Mucosa of rectum (tissue), 2 donors: ENCODE results near the gene ACSS3.
"Not testable (repeated sequence)": the region's sequence is repeated elsewhere in the genome, so short reads cannot be mapped to it uniquely, and the experiment has no call there.

Experiments used
- H3K27ac ChIP-seq, 2 donors: one replicate each; pipeline ENCODE4 v1.7.0; 2013; ENCODE audit warnings: inconsistent platforms in 2 of 2, low read depth in 2 of 2, low read length in 2 of 2
- H3K27me3 ChIP-seq, 2 donors: one replicate each; pipeline ENCODE4 v1.7.0; 2013; ENCODE audit warnings: low read length in 2 of 2; ENCODE audit not compliant: control insufficient read depth in 2 of 2, insufficient read depth in 2 of 2
- H3K36me3 ChIP-seq, 2 donors: one replicate each; pipeline ENCODE4 v1.7.0; 2013; ENCODE audit warnings: low read length in 2 of 2; ENCODE audit not compliant: control insufficient read depth in 2 of 2, insufficient read depth in 2 of 2
- H3K4me1 ChIP-seq, 2 donors: one replicate each; pipeline ENCODE4 v1.7.0; 2013; ENCODE audit warnings: low read length in 2 of 2, mild to moderate bottlenecking in 1 of 2; ENCODE audit not compliant: control insufficient read depth in 2 of 2, insufficient read depth in 2 of 2
- H3K4me3 ChIP-seq, 2 donors: one replicate each; pipeline ENCODE4 v1.7.0; 2013; ENCODE audit warnings: low read length in 2 of 2
- H3K9ac ChIP-seq, 2 donors: one replicate each; pipeline ENCODE4 v1.7.0; 2013; ENCODE audit warnings: low read length in 2 of 2, low read depth in 1 of 2, mild to moderate bottlenecking in 1 of 2
- H3K9me3 ChIP-seq, 2 donors: one replicate each; pipeline ENCODE4 v1.7.0; 2013; ENCODE audit warnings: low read length in 2 of 2; ENCODE audit not compliant: control insufficient read depth in 2 of 2
- donor health status: healthy.
- donor health status: Normal muscosa, but diverticular disease.

ACSS3 gene

DNA sequence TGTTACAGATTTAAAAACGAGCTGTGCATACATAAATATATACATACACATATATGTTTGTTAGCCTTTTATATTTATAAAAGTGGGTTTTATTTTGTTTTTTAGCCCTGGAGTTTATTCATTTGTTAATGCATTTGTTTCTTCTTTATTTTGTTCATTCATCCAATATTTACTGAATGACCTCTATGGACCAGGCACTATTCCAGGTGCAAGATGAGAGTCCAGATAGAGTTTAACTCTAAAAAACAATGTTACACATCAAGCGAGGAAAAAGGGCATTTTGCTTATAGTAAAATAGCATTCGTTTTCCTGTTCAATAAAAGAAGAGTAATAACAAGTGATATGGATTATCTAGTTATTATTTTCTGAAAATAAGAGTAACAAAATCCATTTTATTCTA lies 14.2 kb downstream of the ACSS3 start:
- no peak overlapping the region for H3K27ac ChIP-seq
- H3K4me3 ChIP-seq = no peak overlapping the region
- H3K9ac ChIP-seq = no peak overlapping the region
- no peaks in the 10 kb centered on the region for H3K27me3 ChIP-seq
- H3K4me1 ChIP-seq = no peaks in the 10 kb centered on the region
- H3K36me3 ChIP-seq = no peaks in the 10 kb centered on the region
- no peaks in the 10 kb centered on the region for H3K9me3 ChIP-seq

- no peak overlapping the region for H3K27ac ChIP-seq
- no peak overlapping the region for H3K9ac ChIP-seq
- no peaks in the 10 kb centered on the region for H3K27me3 ChIP-seq
- no peaks in the 10 kb centered on the region for H3K36me3 ChIP-seq
- H3K4me3 ChIP-seq = no peak overlapping the region
- H3K4me1 ChIP-seq = no peaks in the 10 kb centered on the region
- H3K9me3 ChIP-seq = no peaks in the 10 kb centered on the region
Observed at GRCh38 chr12:81094718-81095360, 17.0 kb downstream of the ACSS3 start.

DNA sequence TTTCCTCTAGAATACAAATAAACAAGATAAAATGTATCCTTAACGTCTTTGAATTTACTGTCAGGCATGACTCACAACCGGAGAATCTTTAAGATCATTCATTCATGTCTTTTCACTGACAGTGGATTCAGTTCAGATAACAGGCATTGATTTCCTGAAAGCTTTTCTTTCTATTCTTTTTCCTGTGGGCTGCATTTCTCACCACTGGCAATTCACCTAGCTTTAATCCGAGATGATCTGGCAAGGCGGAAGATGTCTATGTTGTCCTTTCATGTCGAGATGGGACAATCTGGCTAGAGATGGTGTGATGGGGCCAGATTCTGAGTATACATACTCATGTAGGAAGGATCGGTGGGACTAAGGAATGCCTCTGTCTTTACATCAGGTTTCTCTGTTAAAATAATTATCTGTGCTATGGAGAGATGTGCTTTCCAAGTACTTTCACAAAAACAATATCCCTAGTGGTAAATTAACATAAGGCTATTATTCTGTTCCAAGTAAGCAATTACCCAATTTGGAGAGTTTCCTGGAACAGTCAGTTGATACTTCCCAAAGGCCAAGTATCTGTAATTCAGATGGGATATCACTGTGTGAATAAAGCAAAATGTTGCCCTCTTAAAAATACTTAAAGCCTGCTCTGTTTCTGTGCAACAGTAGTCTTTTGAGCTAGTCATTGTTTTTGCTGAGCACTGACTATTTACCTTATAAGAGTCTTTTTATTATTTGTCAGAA lies 17.8 kb downstream of the ACSS3 start:
- H3K4me3 ChIP-seq = no peak overlapping the region
- no peaks in the 10 kb centered on the region for H3K36me3 ChIP-seq
- no peak overlapping the region for H3K9ac ChIP-seq
- H3K4me1 ChIP-seq = no peaks in the 10 kb centered on the region
- H3K27ac ChIP-seq = no peak overlapping the region
- no peaks in the 10 kb centered on the region for H3K27me3 ChIP-seq
- no peaks in the 10 kb centered on the region for H3K9me3 ChIP-seq

- H3K36me3 ChIP-seq = no peaks in the 10 kb centered on the region
- H3K9ac ChIP-seq = no peak overlapping the region
- H3K27me3 ChIP-seq = no peaks in the 10 kb centered on the region
- H3K4me3 ChIP-seq = no peak overlapping the region
- no peak overlapping the region for H3K27ac ChIP-seq
- H3K9me3 ChIP-seq = no peaks in the 10 kb centered on the region
- H3K4me1 ChIP-seq = no peaks in the 10 kb centered on the region
Observed at GRCh38 chr12:81105687-81106086, 27.8 kb downstream of the ACSS3 start.

- no peaks in the 10 kb centered on the region for H3K9me3 ChIP-seq
- H3K27ac ChIP-seq = no peak overlapping the region
- no peaks in the 10 kb centered on the region for H3K27me3 ChIP-seq
- no peaks in the 10 kb centered on the region for H3K36me3 ChIP-seq
- no peaks in the 10 kb centered on the region for H3K4me1 ChIP-seq
- no peak overlapping the region for H3K9ac ChIP-seq
- H3K4me3 ChIP-seq = no peak overlapping the region
Observed at GRCh38 chr12:81114226-81114625, 36.3 kb downstream of the ACSS3 start.

DNA sequence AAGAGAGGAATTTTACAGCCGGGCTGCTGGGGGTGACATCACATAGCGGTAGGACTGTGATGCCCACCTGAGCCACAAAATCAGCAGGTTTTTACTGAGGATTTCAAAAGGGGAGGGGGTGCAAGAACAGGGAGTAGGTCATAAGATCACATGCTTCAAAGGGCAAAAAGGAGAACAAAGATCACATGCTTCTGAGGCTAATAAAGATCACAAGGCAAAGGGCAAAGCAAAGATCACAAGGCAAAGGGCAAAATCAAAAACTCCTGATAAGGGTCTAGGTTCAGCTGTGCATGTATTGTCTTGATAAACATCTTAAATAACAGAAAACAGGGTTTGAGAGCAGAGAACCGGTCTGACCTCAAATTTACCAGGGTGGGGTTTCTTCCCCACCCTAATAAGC lies 41.2 kb downstream of the ACSS3 start:
- H3K27me3 ChIP-seq, H3K27ac ChIP-seq, H3K9ac ChIP-seq, H3K4me1 ChIP-seq, H3K9me3 ChIP-seq, H3K36me3 ChIP-seq, H3K4me3 ChIP-seq: not testable (repeated sequence)

GRCh38 chr12:81120961-81121360 lies 43.1 kb downstream of the ACSS3 start:
- Histone ChIP-seq H3K4me3 (no peak overlapping the region), H3K9me3 (no peaks in the 10 kb centered on the region), H3K27ac (no peak overlapping the region)

GRCh38 chr12:81123611-81124010 lies 45.7 kb downstream of the ACSS3 start:
- H3K4me3 ChIP-seq = no peak overlapping the region
- no peaks in the 10 kb centered on the region for H3K36me3 ChIP-seq
- no peaks in the 10 kb centered on the region for H3K9me3 ChIP-seq
- H3K27me3 ChIP-seq = no peaks in the 10 kb centered on the region
- no peaks in the 10 kb centered on the region for H3K4me1 ChIP-seq
- no peak overlapping the region for H3K9ac ChIP-seq
- no peak overlapping the region for H3K27ac ChIP-seq

More at GRCh38 chr12:81120961-81121360, 43.1 kb downstream of the ACSS3 start:
- Histone ChIP-seq H3K4me1 (no peaks in the 10 kb centered on the region), H3K36me3 (no peaks in the 10 kb centered on the region), H3K27me3 (no peaks in the 10 kb centered on the region), H3K9ac (no peak overlapping the region)

- H3K27ac ChIP-seq = no peak overlapping the region
- H3K9me3 ChIP-seq = no peaks in the 10 kb centered on the region
- no peak overlapping the region for H3K4me3 ChIP-seq
- no peaks in the 10 kb centered on the region for H3K4me1 ChIP-seq
- no peak overlapping the region for H3K9ac ChIP-seq
- no peaks in the 10 kb centered on the region for H3K36me3 ChIP-seq
- H3K27me3 ChIP-seq = no peaks in the 10 kb centered on the region
Observed at GRCh38 chr12:81125691-81126090, 47.8 kb downstream of the ACSS3 start.

- no peak overlapping the region for H3K27ac ChIP-seq
- no peaks in the 10 kb centered on the region for H3K36me3 ChIP-seq
- H3K9ac ChIP-seq = no peak overlapping the region
- H3K4me3 ChIP-seq = no peak overlapping the region
- H3K9me3 ChIP-seq = no peaks in the 10 kb centered on the region
- no peaks in the 10 kb centered on the region for H3K4me1 ChIP-seq
- no peaks in the 10 kb centered on the region for H3K27me3 ChIP-seq
Observed at GRCh38 chr12:81128930-81129554, 51.2 kb downstream of the ACSS3 start.
